ENCODE measurements around the gene NOL6. TPM values are rescaled to one million over a fixed set of nuclear protein-coding genes. Genes with fewer than 3 reads are reported as not detected.

NOL6 gene
- polyA plus RNA-seq, 1 donor (not counting 4 experiments of a cell fraction or from before 2014, with no cell fraction given) = 63.6 TPM

DNA sequence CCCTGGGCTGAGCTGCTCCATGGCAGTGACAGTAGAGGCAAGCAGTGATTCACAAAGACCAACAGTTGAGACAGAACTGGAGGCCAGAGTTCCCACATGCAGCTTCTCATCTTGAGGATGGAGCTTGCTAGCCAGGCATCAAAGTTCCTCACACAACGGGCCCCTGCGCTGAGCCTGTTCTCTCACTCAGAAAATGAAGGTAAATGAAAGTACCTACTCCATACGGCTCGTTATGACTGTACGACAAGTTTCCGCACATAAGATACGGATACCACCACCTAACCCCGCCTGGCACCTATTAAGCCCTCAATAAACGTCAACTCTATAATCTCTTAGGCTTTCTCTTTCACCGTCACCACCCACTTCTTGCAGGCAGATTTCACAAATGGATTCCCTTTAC is 12.9 kb downstream of the NOL6 start:
- peaks cover 4% of the 10 kb centered on the region for H3K79me2 ChIP-seq (ENCODE audit: control insufficient read depth, insufficient read depth, low read length)
- no peak for TF ChIP-seq EZH2 (IDR thresholded peaks at IDR 0.05; ENCODE audit: low read length)
- TF ChIP-seq, protein P1, sequence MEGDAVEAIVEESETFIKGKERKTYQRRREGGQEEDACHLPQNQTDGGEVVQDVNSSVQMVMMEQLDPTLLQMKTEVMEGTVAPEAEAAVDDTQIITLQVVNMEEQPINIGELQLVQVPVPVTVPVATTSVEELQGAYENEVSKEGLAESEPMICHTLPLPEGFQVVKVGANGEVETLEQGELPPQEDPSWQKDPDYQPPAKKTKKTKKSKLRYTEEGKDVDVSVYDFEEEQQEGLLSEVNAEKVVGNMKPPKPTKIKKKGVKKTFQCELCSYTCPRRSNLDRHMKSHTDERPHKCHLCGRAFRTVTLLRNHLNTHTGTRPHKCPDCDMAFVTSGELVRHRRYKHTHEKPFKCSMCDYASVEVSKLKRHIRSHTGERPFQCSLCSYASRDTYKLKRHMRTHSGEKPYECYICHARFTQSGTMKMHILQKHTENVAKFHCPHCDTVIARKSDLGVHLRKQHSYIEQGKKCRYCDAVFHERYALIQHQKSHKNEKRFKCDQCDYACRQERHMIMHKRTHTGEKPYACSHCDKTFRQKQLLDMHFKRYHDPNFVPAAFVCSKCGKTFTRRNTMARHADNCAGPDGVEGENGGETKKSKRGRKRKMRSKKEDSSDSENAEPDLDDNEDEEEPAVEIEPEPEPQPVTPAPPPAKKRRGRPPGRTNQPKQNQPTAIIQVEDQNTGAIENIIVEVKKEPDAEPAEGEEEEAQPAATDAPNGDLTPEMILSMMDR (optimal IDR thresholded peaks at IDR 0.05 in 1 of 3, IDR thresholded peaks at IDR 0.05 in 1 of 3, conservative IDR thresholded peaks at IDR 0.05 in 1 of 3; ENCODE audit: extremely low read depth in 1 of 3, insufficient read depth in 2 of 3, low read length in 3 of 3) = no peak
- no peaks in the 10 kb centered on the region for H4K20me1 ChIP-seq (ENCODE audit: control insufficient read depth, extremely low read depth, insufficient read depth, low read length)
- H3K4me1 ChIP-seq (ENCODE audit: control insufficient read depth, extremely low read depth, insufficient read depth, low read length) = peaks cover 76% of the 10 kb centered on the region
- peak overlapping the region; percentile 19 for H3K27ac ChIP-seq (ENCODE audit: control insufficient read depth, insufficient read depth, low read length)
- dilution Hi-C loops (cut with MboI; ENCODE audit: extremely low pct_ligation_motif_present, low sequenced_read_pairs) = no loop called here
- FAIRE-seq (no peak), DNase-seq (ENCODE audit: low read depth, low spot score) (no peak)
- H3K36me3 ChIP-seq (ENCODE audit: control insufficient read depth in 2 of 2, extremely low read depth in 1 of 2, insufficient read depth in 2 of 2, low read length in 2 of 2) = peaks cover 24 to 44% of the 10 kb centered on the region in 2 experiments
- no peak overlapping the region for H3K4me2 ChIP-seq (ENCODE audit: control insufficient read depth, extremely low read depth, insufficient read depth, low read depth, low read length)
- H3K27me3 ChIP-seq (ENCODE audit: control insufficient read depth, extremely low read depth, insufficient read depth, low read length) = no peaks in the 10 kb centered on the region
- H3K9ac ChIP-seq (ENCODE audit: control insufficient read depth, extremely low read depth, insufficient read depth, low read length) = no peak overlapping the region
- no peak overlapping the region for H3K4me3 ChIP-seq (ENCODE audit: control insufficient read depth in 2 of 3, extremely low read depth in 1 of 3, insufficient read depth in 2 of 3, low read depth in 1 of 3, low read length in 3 of 3)
- no peaks in the 10 kb centered on the region for H3K9me3 ChIP-seq (ENCODE audit: control insufficient read depth, low read depth, low read length)
- no peak overlapping the region for H2AFZ ChIP-seq (ENCODE audit: control insufficient read depth, low read length)
- no peaks in the 10 kb centered on the region for H3K9me1 ChIP-seq (ENCODE audit: control insufficient read depth, extremely low read depth, insufficient read depth, low read length)

DNA sequence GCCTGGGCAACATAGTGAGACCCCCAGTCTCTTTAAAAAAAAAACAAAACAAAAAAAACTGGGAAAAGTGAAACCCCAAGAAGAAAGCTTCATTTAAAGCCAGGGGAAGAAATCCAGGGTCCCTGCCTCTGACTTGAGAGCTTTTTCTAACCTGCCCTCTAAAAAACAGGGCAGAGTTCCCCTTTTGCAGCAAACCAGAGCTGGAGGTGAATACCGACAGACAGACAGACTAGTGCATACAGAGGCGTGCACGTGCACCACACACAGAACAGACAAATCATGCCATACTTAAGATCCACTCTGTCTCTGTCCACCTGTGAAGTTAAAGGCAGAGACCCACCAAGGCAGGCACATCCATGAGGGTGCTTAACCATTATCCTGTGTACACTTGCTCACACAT is 14.6 kb downstream of the NOL6 start:
- Histone ChIP-seq H3K36me3 (ENCODE audit: control insufficient read depth in 2 of 2, extremely low read depth in 1 of 2, insufficient read depth in 2 of 2, low read length in 2 of 2) (peaks cover 17 to 30% of the 10 kb centered on the region in 2 experiments), H3K9ac (ENCODE audit: control insufficient read depth, extremely low read depth, insufficient read depth, low read length) (peak overlapping the region; percentile 57), H3K27me3 (ENCODE audit: control insufficient read depth, extremely low read depth, insufficient read depth, low read length) (no peaks in the 10 kb centered on the region), H3K9me1 (ENCODE audit: control insufficient read depth, extremely low read depth, insufficient read depth, low read length) (no peaks in the 10 kb centered on the region), H3K4me1 (ENCODE audit: control insufficient read depth, extremely low read depth, insufficient read depth, low read length) (peaks cover 61% of the 10 kb centered on the region), H3K27ac (ENCODE audit: control insufficient read depth, insufficient read depth, low read length) (peak overlapping the region; percentile 75), H4K20me1 (ENCODE audit: control insufficient read depth, extremely low read depth, insufficient read depth, low read length) (no peaks in the 10 kb centered on the region), H2AFZ (ENCODE audit: control insufficient read depth, low read length) (no peak overlapping the region), H3K4me3 (ENCODE audit: control insufficient read depth in 2 of 3, extremely low read depth in 1 of 3, insufficient read depth in 2 of 3, low read depth in 1 of 3, low read length in 3 of 3) (no peak overlapping the region), H3K9me3 (ENCODE audit: control insufficient read depth, low read depth, low read length) (no peaks in the 10 kb centered on the region), H3K79me2 (ENCODE audit: control insufficient read depth, insufficient read depth, low read length) (peaks cover 2% of the 10 kb centered on the region), H3K4me2 (ENCODE audit: control insufficient read depth, extremely low read depth, insufficient read depth, low read depth, low read length) (peak overlapping the region; percentile 50)
- FAIRE-seq (peak; percentile 72), DNase-seq (ENCODE audit: low read depth, low spot score) (no peak)
- TF ChIP-seq, protein P1 (optimal IDR thresholded peaks at IDR 0.05 in 1 of 3, IDR thresholded peaks at IDR 0.05 in 1 of 3, conservative IDR thresholded peaks at IDR 0.05 in 1 of 3; ENCODE audit: extremely low read depth in 1 of 3, insufficient read depth in 2 of 3, low read length in 3 of 3) = no peak
- no peak for TF ChIP-seq EZH2 (IDR thresholded peaks at IDR 0.05; ENCODE audit: low read length)
- dilution Hi-C loops (cut with MboI; ENCODE audit: extremely low pct_ligation_motif_present, low sequenced_read_pairs) = no loop called here
